Retinal pigment epithelial cell (primary cell): Measurements from ENCODE around the gene SLC28A1.

Experiments
- DNase-seq: peaks from one replicate; pipeline ENCODE4 v3.0.0-alpha.2; 2010; ENCODE audit warnings: low read depth
- H3K4me3 ChIP-seq: 2 replicates; pipeline ENCODE4 v1.5.1; 2011; ENCODE audit warnings: mild to moderate bottlenecking, low read length, control low read depth, moderate library complexity
- CTCF ChIP-seq: conservative IDR thresholded peaks from 2 replicates; pipeline ENCODE4 v1.5.1; 2011; ENCODE audit warnings: low read depth, low read length, control low read depth, inconsistent platforms

Gene SLC28A1, protein sequence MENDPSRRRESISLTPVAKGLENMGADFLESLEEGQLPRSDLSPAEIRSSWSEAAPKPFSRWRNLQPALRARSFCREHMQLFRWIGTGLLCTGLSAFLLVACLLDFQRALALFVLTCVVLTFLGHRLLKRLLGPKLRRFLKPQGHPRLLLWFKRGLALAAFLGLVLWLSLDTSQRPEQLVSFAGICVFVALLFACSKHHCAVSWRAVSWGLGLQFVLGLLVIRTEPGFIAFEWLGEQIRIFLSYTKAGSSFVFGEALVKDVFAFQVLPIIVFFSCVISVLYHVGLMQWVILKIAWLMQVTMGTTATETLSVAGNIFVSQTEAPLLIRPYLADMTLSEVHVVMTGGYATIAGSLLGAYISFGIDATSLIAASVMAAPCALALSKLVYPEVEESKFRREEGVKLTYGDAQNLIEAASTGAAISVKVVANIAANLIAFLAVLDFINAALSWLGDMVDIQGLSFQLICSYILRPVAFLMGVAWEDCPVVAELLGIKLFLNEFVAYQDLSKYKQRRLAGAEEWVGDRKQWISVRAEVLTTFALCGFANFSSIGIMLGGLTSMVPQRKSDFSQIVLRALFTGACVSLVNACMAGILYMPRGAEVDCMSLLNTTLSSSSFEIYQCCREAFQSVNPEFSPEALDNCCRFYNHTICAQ

GRCh38 chr15:84883916-84884781 lies at the start of gene SLC28A1:
SLC28A1 (plus strand) TSS chr15:84884662; CDS start chr15:84887761, 3,099 bp downstream.
- H3K4me3 ChIP-seq = no peak within 1 kb of the TSS
- no peak for TF ChIP-seq CTCF
- no peak for DNase-seq

DNA sequence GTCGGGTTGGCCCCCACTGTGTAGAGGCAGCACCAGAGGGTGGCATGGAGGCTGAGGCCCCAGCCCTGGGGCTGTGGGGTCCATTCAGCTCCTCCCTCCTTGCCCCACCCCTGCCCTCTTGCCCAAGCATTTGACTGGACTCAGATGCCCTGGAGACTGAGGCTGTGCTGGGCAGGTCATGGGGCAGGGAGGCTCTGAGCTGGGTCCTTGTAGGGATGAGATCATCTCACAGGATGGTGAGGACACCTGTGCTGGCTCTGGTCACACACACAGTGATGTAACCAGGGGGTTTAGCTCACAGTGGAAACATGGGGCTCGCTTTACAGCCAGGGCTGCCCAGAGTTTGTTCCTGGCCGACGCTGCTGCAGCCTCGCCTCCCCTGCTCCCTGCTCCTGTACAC lies 49.5 kb upstream of the SLC28A1 start:
- no peak for TF ChIP-seq CTCF
- no peak for DNase-seq
- H3K4me3 ChIP-seq = no peak overlapping the region

GRCh38 chr15:84835661-84836337 lies 48.7 kb upstream of the SLC28A1 start:
- H3K4me3 ChIP-seq = no peak overlapping the region
- TF ChIP-seq CTCF = no peak
- DNase-seq = no peak

- H3K4me3 ChIP-seq = no peak overlapping the region
- DNase-seq = no peak
- TF ChIP-seq CTCF = no peak
These were observed 47.6 kb upstream of the SLC28A1 start for GRCh38 chr15:84836844-84837243.

DNA sequence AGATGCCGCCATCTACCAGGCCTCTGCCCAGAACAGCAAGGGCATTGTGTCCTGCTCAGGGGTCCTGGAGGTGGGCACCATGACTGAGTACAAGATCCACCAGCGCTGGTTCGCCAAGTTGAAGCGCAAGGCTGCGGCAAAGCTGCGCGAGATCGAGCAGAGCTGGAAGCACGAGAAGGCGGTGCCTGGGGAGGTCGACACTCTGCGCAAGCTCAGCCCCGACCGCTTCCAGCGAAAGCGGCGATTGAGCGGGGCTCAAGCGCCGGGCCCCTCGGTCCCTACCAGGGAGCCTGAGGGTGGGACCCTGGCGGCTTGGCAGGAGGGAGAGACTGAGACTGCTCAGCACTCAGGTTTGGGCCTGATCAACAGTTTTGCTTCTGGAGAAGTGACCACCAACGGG lies 44.7 kb upstream of the SLC28A1 start:
- H3K4me3 ChIP-seq = no peak overlapping the region
- no peak for DNase-seq
- no peak for TF ChIP-seq CTCF

DNA sequence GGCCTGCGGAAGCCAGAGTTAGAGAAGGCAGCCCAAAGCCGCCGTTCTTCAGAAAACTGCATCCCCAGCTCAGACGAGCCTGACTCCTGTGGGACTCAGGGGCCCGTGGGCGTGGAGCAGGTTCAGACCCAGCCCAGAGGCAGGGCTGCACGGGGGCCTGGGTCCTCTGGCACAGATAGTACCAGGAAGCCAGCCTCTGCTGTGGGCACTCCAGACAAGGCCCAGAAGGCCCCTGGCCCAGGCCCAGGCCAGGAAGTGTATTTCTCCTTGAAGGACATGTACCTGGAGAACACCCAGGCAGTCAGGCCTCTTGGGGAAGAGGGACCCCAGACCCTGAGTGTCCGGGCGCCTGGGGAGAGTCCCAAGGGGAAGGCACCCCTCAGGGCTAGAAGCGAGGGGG lies 44.2 kb upstream of the SLC28A1 start:
- no peak for DNase-seq
- no peak overlapping the region for H3K4me3 ChIP-seq
- TF ChIP-seq CTCF = no peak
